Measurements from ENCODE around the gene HEY2.
"Not testable (repeated sequence)": the region's sequence is repeated elsewhere in the genome, so short reads cannot be mapped to it uniquely, and the experiment has no call there.

HEY2 gene

GRCh38 chr6:125773387-125774341 is 24.2 kb downstream of the HEY2 start:
- Histone ChIP-seq H3K9ac (ENCODE audit: insufficient read length) (no peak overlapping the region), H3K27ac (peak overlapping the region; percentile 70), H3K4me3 (0 out of 2 replicates have a peak overlapping the region, but pooled peaks have one; percentile 16), H3K36me3 (ENCODE audit: insufficient read depth, low read length) (no peaks in the 10 kb centered on the region), H3K9me3 (ENCODE audit: low read depth, low read length) (no peaks in the 10 kb centered on the region)
- no peak for TF ChIP-seq EZH2 (IDR thresholded peaks at IDR 0.05)
- TF ChIP-seq POLR2AphosphoS5 (IDR thresholded peaks at IDR 0.05; ENCODE audit: borderline replicate concordance, low read depth, low read length), result no peak
- no peak for TF ChIP-seq FOXP2 (optimal IDR thresholded peaks at IDR 0.05; ENCODE audit: control extremely low read depth, extremely low read length, insufficient read depth)
- no peak for DNase-seq (ENCODE audit: low read depth, low spot score)

DNA sequence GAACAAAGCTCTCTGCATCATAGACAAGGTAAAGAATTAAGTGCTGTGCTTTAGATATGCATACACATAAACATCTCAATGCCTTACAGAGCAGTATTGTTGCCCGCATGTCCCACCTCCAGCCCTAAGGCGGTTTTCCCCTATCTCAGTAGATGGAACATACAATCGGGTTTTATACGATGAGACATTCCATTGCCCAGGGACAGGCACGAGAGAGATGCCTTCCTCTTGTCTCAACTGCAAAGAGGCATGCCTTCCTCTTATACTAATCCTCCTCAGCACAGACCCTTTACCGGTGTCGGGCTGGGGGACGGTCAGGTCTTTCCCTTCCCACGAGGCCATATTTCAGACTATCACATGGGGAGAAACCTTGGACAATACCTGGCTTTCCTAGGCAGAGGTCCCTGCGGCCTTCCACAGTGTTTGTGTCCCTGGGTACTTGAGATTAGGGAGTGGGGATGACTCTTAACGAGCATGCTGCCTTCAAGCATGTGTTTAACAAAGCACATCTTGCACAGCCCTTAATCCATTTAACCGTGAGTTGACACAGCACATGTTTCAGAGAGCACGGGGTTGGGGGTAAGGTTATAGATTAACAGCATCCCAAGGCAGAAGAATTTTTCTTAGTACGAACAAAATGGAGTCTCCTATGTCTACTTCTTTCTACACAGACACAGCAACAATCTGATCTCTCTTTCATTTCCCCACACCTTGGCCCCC is 26.8 kb downstream of the HEY2 start:
- H3K9ac ChIP-seq (ENCODE audit: insufficient read length); H3K27ac ChIP-seq; DNase-seq (ENCODE audit: low read depth, low spot score); H3K36me3 ChIP-seq (ENCODE audit: insufficient read depth, low read length); H3K9me3 ChIP-seq (ENCODE audit: low read depth, low read length); H3K4me3 ChIP-seq: not testable (repeated sequence)

GRCh38 chr6:125779924-125780539 is 30.6 kb downstream of the HEY2 start:
- no peak for TF ChIP-seq EZH2 (IDR thresholded peaks at IDR 0.05)
- TF ChIP-seq FOXP2 (optimal IDR thresholded peaks at IDR 0.05; ENCODE audit: control extremely low read depth, extremely low read length, insufficient read depth), result no peak
- TF ChIP-seq POLR2AphosphoS5 (IDR thresholded peaks at IDR 0.05; ENCODE audit: borderline replicate concordance, low read depth, low read length), result no peak; the same call in 1 of the 2 replicates
- H3K9ac ChIP-seq (ENCODE audit: insufficient read length), result peak overlapping the region; percentile 92
- peak; percentile 99 for DNase-seq (ENCODE audit: low read depth, low spot score)
- H3K36me3 ChIP-seq (ENCODE audit: insufficient read depth, low read length), result no peaks in the 10 kb centered on the region
- peak overlapping the region; percentile 96 for H3K27ac ChIP-seq
- H3K9me3 ChIP-seq (ENCODE audit: low read depth, low read length), result no peaks in the 10 kb centered on the region
- H3K4me3 ChIP-seq, result peak overlapping the region; percentile 91

DNA sequence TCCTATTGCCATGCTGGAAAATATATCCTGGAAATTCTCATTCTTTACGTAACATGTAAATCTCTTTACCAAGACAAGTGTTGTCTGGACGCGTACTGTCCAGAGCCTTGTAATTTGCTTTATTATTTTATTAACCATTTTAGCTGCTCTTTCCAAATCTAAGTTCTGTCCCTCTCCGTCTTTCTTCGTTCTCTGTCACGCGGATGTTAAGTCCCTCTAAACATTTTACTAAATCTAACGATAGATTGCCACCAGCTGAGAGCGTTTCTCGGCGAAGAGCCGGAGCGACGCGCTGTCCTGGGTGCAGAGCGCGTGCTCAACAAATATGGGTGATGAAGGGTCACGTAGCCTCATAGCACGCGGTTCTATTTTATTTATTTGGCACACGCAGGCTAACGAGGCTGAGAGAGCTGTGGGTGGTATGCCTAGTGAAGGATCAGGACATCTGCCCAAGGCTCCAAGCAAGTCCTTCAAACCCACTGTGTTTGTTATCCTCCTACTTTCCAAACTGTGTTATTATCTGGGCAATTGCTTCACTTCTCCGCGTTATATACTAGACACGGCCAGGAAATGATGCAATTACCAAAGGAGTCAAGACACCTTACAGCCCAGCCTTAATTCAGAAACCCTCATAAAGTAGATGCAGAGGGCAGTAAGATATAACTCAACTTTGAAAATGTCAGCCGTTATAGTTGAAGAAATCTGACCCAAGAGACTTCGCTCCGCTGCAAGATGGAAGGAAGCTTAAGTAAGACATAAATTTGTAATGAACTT is 31.3 kb downstream of the HEY2 start:
- TF ChIP-seq FOXP2 (optimal IDR thresholded peaks at IDR 0.05; ENCODE audit: control extremely low read depth, extremely low read length, insufficient read depth), result no peak
- peak; percentile 81 for TF ChIP-seq POLR2AphosphoS5 (IDR thresholded peaks at IDR 0.05; ENCODE audit: borderline replicate concordance, low read depth, low read length)
- no peak for TF ChIP-seq EZH2 (IDR thresholded peaks at IDR 0.05)
- Histone ChIP-seq H3K9me3 (ENCODE audit: low read depth, low read length) (no peaks in the 10 kb centered on the region), H3K27ac (peak overlapping the region; percentile 96), H3K9ac (ENCODE audit: insufficient read length) (peak overlapping the region; percentile 92), H3K36me3 (ENCODE audit: insufficient read depth, low read length) (peaks cover under 1% of the 10 kb centered on the region; the same call in 1 of the 2 replicates), H3K4me3 (peak overlapping the region; percentile 91)
- DNase-seq (ENCODE audit: low read depth, low spot score), result peak; percentile 79

- Histone ChIP-seq H3K36me3 (ENCODE audit: insufficient read depth, low read length) (peaks cover 7% of the 10 kb centered on the region; the same call in 1 of the 2 replicates), H3K9ac (ENCODE audit: insufficient read length) (peak overlapping the region; percentile 92), H3K9me3 (ENCODE audit: low read depth, low read length) (no peaks in the 10 kb centered on the region), H3K4me3 (peak overlapping the region; percentile 91), H3K27ac (peak overlapping the region; percentile 96)
- no peak for DNase-seq (ENCODE audit: low read depth, low spot score)
- TF ChIP-seq EZH2 (IDR thresholded peaks at IDR 0.05) (no peak), POLR2AphosphoS5 (IDR thresholded peaks at IDR 0.05; ENCODE audit: borderline replicate concordance, low read depth, low read length) (no peak), FOXP2 (optimal IDR thresholded peaks at IDR 0.05; ENCODE audit: control extremely low read depth, extremely low read length, insufficient read depth) (no peak)
Measured at GRCh38 chr6:125781314-125781868, 32.0 kb downstream of the HEY2 start.

DNA sequence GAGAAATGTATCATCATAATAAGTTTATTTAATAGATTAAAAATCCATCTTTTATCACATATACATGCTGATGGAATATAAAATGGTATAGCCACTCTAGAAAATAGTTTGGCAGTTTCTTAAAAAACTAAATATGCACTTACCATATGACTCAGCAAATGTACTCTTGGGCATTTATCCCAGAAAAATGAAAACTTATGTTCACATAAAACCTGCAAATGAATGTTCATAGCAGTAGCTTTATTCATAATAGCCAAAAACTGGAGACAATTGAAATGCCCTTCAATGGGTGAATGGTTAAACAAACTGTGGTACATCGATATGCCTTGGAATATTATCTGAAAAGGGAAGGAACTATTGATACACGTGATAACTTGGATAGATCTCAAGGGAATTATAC is 34.9 kb downstream of the HEY2 start:
- Histone ChIP-seq H3K36me3 (ENCODE audit: insufficient read depth, low read length) (peaks cover 10% of the 10 kb centered on the region; the same call in 1 of the 2 replicates), H3K9me3 (ENCODE audit: low read depth, low read length) (no peaks in the 10 kb centered on the region), H3K9ac (ENCODE audit: insufficient read length) (no peak overlapping the region), H3K4me3 (no peak overlapping the region), H3K27ac (peak overlapping the region; percentile 33; the same call in 1 of the 2 replicates)
- no peak for DNase-seq (ENCODE audit: low read depth, low spot score)
- TF ChIP-seq EZH2 (IDR thresholded peaks at IDR 0.05) (no peak), POLR2AphosphoS5 (IDR thresholded peaks at IDR 0.05; ENCODE audit: borderline replicate concordance, low read depth, low read length) (no peak), FOXP2 (optimal IDR thresholded peaks at IDR 0.05; ENCODE audit: control extremely low read depth, extremely low read length, insufficient read depth) (no peak)

GRCh38 chr6:125787791-125788190 is 38.4 kb downstream of the HEY2 start:
- Histone ChIP-seq H3K9me3 (ENCODE audit: low read depth, low read length) (no peaks in the 10 kb centered on the region), H3K4me3 (no peak overlapping the region), H3K27ac (no peak overlapping the region), H3K36me3 (ENCODE audit: insufficient read depth, low read length) (peaks cover 10% of the 10 kb centered on the region; the same call in 1 of the 2 replicates), H3K9ac (ENCODE audit: insufficient read length) (no peak overlapping the region)
- DNase-seq (ENCODE audit: low read depth, low spot score), result no peak
- TF ChIP-seq FOXP2 (optimal IDR thresholded peaks at IDR 0.05; ENCODE audit: control extremely low read depth, extremely low read length, insufficient read depth) (no peak), POLR2AphosphoS5 (IDR thresholded peaks at IDR 0.05; ENCODE audit: borderline replicate concordance, low read depth, low read length) (no peak), EZH2 (IDR thresholded peaks at IDR 0.05) (no peak)
